ENCODE data around the gene WDR17.
A peak's percentile ranks its signal among the peaks of the same experiment; 100 is the strongest.

Gene WDR17

GRCh38 chr4:176065435-176066291 is at the start of gene WDR17:
Gene WDR17, plus strand, starts transcription at chr4:176065841. Its CDS starts 45,740 bp downstream, at chr4:176111581.
- DNase-seq, result peak; percentile 78

- DNase-seq, result no peak
These were observed 49.0 kb upstream of the WDR17 start for GRCh38 chr4:176016601-176017000.

DNA sequence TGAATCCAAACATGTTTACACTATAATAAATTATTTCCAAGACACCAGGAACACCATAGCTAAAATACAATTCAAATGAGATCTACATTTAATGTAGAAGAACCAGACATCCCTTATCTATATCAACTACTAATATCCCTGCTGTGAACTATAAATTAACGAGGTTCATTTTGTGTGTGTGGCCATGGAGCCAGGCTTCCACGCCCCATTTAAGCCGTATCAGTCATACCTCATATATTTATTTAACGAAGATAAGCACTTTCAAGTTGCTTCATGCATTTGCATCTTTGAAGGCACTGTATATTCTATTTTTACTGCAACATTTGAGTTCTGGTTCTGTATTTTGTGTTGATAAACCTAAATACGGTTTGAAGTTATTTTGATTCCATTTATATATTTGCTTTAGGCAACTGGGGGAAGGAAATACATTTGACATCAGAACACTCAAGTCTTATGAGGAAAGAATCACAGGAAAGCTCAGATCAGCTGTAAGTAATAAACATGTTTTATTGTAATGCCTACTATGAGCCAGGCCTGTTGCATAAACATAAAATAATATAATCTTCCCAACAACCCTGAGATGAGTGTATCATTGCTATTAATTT is 45.1 kb upstream of the WDR17 start:
- DNase-seq, result no peak

GRCh38 chr4:176030391-176030790 is 35.2 kb upstream of the WDR17 start:
- DNase-seq, result no peak

GRCh38 chr4:176031922-176032321 is 33.7 kb upstream of the WDR17 start:
- DNase-seq, result no peak

- no peak for DNase-seq
These were observed 33.2 kb upstream of the WDR17 start for GRCh38 chr4:176032454-176032853.

GRCh38 chr4:176034499-176034898 is 31.1 kb upstream of the WDR17 start:
- no peak for DNase-seq

GRCh38 chr4:176034936-176035335 is 30.7 kb upstream of the WDR17 start:
- DNase-seq, result no peak

- DNase-seq, result no peak
These were observed 28.9 kb upstream of the WDR17 start for GRCh38 chr4:176036585-176037205.

DNA sequence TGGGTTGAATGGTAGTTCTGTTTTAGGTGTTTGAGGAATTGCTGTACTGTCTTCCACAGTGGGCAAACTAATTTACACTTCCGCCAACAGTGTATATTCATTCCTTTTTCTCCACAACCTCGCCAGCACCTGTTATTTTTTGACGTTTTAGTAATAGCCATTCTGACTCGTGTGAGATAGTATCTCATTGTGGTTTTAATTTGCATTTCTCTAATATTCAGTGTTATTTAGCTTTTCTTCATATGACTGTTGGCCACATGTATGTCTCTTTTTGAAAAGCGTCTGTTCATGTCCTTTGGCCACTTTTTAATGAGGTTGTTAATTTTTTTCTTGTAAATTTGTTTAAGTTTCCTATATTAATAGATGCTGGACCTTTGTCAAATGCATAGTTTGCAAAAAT is 26.9 kb upstream of the WDR17 start:
- no peak for DNase-seq

DNA sequence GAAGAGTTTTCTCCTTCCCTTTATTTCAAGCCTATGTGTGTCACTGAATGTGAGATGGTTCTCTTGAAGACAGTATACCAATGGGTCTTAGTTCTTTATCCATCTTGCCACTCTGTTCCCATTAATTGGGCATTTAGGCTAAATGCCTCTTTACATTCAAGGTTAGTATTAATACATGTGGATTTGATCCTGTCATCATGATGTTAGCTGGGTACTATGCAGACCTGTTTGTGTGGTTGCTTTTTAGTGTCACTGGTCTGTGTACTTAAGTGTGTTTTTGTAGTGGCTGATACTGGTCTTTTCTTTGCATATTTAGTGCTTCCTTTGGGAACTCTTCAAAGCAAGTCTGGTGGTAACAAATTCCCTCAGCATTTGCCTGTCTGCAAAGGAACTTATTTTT is 23.4 kb upstream of the WDR17 start:
- no peak for DNase-seq

- no peak for DNase-seq
These were observed 21.6 kb upstream of the WDR17 start for GRCh38 chr4:176043838-176044588.

DNA sequence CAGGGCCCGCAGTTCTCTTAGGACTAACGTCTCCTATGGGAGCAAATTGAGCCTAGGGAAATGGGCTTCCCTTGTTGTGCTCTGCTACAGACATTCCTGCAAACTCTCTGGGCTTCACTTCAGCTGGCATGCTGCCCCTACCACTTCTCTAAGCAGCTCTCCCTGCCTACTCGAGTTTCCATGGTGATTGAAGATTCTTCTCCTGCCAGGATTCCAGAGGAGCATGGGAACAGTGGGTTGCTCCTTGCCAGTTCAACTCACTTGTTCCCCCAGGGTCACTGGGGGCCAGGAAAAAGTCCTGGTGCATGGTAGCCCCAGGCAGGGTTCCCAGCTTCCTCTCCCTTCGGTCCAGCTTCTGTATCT is 21.1 kb upstream of the WDR17 start:
- DNase-seq, result no peak

DNA sequence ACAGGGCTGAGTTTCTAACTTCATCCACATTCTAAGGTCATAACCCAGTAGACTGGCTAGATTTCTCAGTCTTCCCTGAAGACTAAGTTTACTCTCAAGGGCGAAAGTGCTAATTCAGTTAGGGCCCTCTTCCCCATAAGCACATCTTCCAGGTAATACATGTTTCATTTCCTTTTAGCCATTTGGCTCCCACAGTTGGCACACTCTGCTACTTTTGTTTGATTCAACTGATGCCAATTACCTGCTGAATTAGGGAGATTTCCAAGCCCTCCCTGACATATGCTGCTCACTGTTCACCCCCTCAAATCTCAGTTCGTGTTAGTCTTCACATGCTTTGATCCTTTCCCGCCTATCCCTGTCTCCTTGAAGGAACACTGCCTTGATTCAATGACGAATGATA is 17.0 kb upstream of the WDR17 start:
- no peak for DNase-seq

- no peak for DNase-seq
These were observed 12.9 kb upstream of the WDR17 start for GRCh38 chr4:176052744-176053143.

DNA sequence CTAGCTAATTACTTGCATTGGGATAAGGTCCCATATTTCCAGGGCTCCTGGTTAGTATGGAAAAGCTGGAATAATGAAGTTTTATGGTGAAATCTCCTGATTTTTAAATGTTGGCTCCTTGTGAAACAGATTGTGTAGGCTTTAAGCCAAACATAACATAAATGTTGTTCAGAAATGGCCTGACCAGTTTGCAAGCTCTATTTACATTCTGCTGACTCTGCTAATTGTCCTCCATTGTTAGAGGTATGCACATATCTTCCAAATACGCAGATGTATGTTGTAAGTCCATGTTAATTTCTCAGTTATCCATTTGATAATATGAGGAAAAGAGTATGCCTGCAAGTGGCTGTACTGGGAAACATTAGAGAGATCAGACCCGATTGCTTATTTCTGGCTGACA is 11.9 kb upstream of the WDR17 start:
- DNase-seq, result no peak

- DNase-seq, result no peak
These were observed 10.7 kb upstream of the WDR17 start for GRCh38 chr4:176054942-176055341.

DNA sequence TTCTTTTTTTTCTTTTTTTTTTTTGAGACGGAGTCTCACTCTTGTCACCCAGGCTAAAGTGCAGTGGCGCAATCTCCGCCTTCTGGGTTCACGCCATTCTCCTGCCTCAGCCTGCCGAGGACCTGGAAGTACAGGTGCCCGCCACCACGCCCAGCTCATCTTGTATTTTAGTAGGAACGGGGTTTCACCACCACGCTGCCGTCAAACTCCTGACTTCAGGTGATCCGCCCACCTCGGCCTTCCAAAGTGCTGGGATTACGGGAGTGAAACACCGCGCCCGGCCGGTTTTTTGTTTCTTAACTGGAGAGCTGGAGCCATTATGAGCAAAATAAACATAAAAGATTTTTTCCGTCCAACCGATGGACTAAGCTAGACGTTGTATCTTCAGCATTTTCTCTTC is 1.9 kb upstream of the WDR17 start:
- DNase-seq, result no peak

- no peak for DNase-seq
These were observed 1.1 kb upstream of the WDR17 start for GRCh38 chr4:176064539-176064938.

- DNase-seq, result no peak
These were observed 1.1 kb downstream of the WDR17 start for GRCh38 chr4:176066757-176067156.

DNA sequence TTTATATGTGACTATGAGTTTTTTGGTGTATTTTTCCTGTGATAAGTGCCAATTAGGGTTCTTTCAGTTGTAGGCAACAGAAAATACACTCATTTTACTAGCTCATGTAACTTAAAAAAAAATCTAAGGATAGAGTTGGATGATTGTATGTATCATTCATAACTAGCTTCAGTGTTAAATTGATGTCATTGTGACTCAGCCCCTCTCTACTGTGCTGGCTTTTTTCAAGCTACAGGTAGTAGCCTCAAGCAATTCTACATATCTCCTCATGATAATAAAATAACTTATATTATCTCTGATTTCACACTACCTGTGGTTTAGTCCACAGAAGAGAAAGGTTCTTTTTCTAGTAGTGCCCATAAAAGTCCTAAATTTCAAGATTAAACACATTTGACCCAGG is 11.9 kb downstream of the WDR17 start:
- DNase-seq, result no peak

DNA sequence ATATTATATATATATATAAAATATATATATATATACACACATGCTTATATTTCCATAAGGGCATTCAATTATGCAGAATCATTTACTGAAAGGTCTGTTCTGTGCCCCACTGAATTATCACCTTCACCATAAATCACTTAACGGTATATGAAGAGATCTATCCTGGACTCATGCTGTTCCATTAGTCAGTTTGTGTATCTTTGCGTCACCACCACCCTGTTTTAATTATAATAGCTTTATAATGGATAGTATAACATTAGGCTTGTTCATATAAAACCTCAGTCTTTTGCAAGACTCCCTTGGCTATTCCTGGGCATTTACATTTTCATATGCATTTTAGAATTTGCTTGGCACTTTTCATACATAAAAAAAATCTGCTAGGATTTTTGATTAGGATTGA is 19.1 kb downstream of the WDR17 start:
- DNase-seq, result peak; percentile 61

- DNase-seq, result no peak
These were observed 24.5 kb downstream of the WDR17 start for GRCh38 chr4:176090115-176090514.

GRCh38 chr4:176099314-176099713 is 33.7 kb downstream of the WDR17 start:
- DNase-seq, result no peak

Data from NCI-H2081 treated with DMSO at 0.1 percent for 48 hours (cell line).